Epithelial cell of esophagus (primary cell): ENCODE measurements around the gene TTF1.

Experiments used
- DNase-seq: peaks from one replicate; pipeline ENCODE4 v3.0.0; 2010; ENCODE audit warnings: low read depth
- H3K4me3 ChIP-seq: 2 replicates; pipeline ENCODE4 v1.5.1; 2011; ENCODE audit warnings: mild to moderate bottlenecking, low read length, control low read depth
- TF ChIP-seq, protein P1 (sequence below): IDR thresholded peaks from 2 replicates; pipeline ENCODE4 v1.5.1; 2011; ENCODE audit warnings: low read depth, mild to moderate bottlenecking, low read length, control low read depth, inconsistent platforms; ENCODE audit not compliant: insufficient read depth; ENCODE audit errors: missing control alignments

The TTF1 gene

DNA sequence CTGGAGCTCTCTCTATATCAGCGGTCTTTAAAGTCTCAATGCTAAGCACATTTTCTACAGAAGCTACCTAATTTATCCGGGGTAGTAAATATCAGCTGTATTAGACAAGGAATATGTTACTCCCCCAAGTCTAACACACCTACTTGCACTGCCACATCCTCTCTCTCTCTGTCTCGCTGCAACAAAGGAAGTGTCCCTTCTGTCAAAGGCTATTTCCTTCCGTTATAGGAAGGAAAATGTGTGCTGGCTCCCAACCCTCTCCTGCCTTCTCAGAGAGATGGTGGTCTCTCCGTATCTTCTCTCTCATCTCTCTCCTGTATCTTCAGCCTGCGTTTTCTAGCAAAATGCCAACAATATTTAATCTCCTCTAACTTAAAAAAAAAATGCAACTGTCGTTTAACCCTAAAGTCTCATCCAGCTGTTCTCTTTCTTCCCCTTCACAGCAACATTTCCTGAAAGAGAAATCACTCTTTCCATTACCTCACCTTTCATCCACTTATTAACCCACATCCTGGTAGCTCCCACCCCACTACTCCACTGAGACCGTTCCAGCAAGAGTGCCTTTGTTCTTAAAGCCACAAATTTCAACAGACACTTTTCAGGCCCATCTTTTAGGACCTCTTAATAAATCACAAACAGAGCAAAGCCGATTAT lies 2.3 kb downstream of the TTF1 start:
- DNase-seq: no peak
- TF ChIP-seq, protein P1, sequence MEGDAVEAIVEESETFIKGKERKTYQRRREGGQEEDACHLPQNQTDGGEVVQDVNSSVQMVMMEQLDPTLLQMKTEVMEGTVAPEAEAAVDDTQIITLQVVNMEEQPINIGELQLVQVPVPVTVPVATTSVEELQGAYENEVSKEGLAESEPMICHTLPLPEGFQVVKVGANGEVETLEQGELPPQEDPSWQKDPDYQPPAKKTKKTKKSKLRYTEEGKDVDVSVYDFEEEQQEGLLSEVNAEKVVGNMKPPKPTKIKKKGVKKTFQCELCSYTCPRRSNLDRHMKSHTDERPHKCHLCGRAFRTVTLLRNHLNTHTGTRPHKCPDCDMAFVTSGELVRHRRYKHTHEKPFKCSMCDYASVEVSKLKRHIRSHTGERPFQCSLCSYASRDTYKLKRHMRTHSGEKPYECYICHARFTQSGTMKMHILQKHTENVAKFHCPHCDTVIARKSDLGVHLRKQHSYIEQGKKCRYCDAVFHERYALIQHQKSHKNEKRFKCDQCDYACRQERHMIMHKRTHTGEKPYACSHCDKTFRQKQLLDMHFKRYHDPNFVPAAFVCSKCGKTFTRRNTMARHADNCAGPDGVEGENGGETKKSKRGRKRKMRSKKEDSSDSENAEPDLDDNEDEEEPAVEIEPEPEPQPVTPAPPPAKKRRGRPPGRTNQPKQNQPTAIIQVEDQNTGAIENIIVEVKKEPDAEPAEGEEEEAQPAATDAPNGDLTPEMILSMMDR: no peak
- H3K4me3 ChIP-seq: no peak overlapping the region

DNA sequence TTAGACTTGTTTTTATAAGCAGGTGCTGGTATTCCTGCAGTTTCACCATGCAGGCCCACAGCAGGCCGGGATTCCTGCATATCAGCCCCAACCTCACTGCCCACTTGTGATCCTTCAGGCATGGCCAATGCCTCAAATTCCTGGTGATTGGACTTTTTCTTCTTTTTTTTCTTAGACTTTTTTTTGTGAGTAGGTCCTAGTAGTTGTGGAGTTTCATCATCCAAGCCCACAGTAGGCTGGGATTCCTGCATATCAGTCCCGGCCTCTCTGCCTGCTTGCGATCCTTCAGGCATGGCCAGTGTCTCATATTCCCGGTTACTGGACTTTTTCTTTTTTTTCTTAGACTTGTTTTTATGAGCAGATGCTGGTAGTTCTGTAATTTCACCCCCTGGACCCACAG lies 4.8 kb downstream of the TTF1 start:
- TF ChIP-seq, protein P1: no peak
- DNase-seq: no peak

DNA sequence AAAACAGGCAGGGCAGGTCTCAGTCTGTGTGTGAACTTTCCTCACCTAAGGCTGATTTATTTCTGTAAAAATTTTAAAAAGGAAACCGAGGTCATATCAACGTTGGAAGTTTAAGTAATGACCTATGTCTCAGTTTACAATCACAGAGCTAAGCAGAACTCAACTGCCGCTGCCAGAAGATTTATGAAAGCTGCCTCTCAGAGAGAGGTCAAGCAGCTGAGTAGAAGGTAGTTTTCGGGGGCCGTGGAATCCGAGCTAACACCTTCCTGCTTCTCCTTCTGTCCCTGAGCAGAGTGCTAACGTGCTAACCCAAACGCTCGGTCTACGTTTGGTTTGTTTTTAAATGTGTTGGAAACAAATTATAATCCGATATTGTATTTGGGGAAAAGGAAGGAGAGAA lies 11.1 kb downstream of the TTF1 start:
- DNase-seq: no peak
- TF ChIP-seq, protein P1: no peak
- H3K4me3 ChIP-seq: no peak overlapping the region

More for the DNA sequence above, 4.8 kb downstream of the TTF1 start:
- no peak overlapping the region for H3K4me3 ChIP-seq

DNA sequence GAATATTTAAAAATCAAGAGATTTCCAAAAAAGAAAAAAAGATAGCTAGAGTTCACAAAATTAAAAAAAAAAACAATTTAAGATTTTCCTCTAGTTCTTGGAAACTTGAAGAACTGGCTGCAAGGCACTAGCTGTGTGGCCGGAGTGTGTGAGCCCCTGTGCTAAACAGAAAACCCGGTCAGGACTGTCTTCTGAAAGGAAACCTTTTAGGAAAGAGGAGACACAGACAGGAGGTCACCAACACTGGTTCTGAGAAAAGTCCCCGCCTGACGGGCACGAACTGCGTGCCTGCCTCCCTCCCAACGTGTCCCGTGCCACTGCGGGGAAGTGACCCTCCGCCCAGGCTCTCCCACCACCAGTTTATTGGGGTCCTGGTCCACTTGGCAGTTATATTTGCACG lies 15.2 kb downstream of the TTF1 start:
- DNase-seq: no peak
- TF ChIP-seq, protein P1: no peak
- H3K4me3 ChIP-seq: no peak overlapping the region

DNA sequence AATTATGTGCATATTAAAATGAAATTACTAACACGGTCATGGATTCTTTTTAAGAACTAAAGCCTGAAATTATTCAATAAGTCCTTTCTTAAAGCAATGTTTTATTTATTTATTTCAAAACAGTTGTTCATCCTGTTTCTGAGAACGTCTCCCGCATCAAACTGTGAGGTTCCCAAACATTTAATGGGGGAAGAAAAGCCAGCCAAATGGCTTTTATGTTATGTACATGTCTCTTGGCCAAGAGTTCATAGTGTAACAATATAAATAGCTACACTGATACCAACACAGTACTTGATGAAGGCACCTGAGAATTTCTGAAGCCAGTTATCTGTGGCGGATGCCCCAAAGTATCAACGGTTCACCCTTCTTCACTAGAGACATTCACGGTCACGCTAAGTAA lies 15.7 kb downstream of the TTF1 start:
- DNase-seq: no peak
- TF ChIP-seq, protein P1: no peak

DNA sequence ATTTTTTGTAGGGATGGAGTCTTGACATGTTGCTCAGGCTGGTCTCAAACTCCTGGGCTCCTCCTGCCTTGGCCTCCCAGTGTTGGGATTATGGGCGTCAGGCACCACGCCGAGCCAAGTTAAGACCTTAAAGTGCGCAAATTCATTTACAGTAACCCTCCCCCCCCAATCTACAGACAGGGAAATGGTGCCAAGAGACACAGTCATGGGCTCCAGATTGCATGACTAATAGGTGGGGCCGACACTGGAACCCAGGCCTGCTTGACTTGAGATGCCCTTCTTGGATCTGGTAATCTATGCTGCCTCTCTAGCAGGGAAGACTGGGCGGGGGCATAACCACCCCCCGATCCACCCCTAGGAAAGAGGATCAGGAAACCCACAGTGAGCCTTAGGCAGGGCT lies 19.5 kb downstream of the TTF1 start:
- no peak overlapping the region for H3K4me3 ChIP-seq
- DNase-seq: no peak
- TF ChIP-seq, protein P1: no peak

More for the DNA sequence above, 15.7 kb downstream of the TTF1 start:
- no peak overlapping the region for H3K4me3 ChIP-seq

DNA sequence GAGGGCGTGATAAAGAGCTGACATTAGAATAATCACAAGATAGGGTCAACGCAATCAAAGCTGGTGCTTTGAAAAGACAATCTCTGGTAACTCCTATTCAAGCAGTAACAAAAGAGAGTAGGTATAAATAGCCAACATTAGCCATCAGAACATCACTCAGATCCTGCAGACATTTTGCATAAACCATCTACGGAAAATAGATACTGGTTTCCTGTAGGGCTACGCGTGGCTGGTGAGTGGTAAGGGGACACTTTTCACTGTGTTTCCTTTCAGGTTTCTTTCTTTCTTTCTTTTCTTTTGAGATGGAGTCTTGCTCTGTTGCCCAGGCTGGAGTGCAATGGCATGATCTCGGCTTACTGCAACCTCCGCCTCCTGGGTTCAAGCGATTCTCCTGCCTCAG lies 22.3 kb downstream of the TTF1 start:
- TF ChIP-seq, protein P1: no peak
- no peak for DNase-seq
- H3K4me3 ChIP-seq: no peak overlapping the region
